Upper lobe of left lung (tissue), 4 donors: ENCODE data around the gene RSRC2.

Experiments used
- EP300 ChIP-seq, 4 donors: sonication (generic); formaldehyde crosslinking; IDR thresholded peaks; one replicate each; pipeline ENCODE4 v1.5.1; 2017; ENCODE audit warnings: antibody characterized with exemption in 4 of 4, control low read depth in 2 of 4
- POLR2AphosphoS5 ChIP-seq, 2 donors: sonication (generic); formaldehyde crosslinking; IDR thresholded peaks; one replicate each; pipeline ENCODE4 v1.5.1; 2017; ENCODE audit warnings: antibody characterized with exemption in 2 of 2
- TF ChIP-seq, protein P1 (sequence below), 6 experiments: fragments of 450-650 bp in 4 of 6; fragments of 200-600 bp in 2 of 6; sonication (generic) in 2 of 6; IDR thresholded peaks; one replicate each; pipeline ENCODE4 v1.5.1; 2016 to 2019; ENCODE audit warnings: antibody characterized with exemption in 6 of 6

- TF ChIP-seq, protein P1, sequence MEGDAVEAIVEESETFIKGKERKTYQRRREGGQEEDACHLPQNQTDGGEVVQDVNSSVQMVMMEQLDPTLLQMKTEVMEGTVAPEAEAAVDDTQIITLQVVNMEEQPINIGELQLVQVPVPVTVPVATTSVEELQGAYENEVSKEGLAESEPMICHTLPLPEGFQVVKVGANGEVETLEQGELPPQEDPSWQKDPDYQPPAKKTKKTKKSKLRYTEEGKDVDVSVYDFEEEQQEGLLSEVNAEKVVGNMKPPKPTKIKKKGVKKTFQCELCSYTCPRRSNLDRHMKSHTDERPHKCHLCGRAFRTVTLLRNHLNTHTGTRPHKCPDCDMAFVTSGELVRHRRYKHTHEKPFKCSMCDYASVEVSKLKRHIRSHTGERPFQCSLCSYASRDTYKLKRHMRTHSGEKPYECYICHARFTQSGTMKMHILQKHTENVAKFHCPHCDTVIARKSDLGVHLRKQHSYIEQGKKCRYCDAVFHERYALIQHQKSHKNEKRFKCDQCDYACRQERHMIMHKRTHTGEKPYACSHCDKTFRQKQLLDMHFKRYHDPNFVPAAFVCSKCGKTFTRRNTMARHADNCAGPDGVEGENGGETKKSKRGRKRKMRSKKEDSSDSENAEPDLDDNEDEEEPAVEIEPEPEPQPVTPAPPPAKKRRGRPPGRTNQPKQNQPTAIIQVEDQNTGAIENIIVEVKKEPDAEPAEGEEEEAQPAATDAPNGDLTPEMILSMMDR (IDR thresholded peaks at IDR 0.05): no peak
- TF ChIP-seq EP300 (IDR thresholded peaks at IDR 0.05) (no peak), POLR2AphosphoS5 (IDR thresholded peaks at IDR 0.05) (no peak)
Measured at GRCh38 chr12:122528582-122528981, 1.8 kb upstream of the RSRC2 start.
